ENCODE measurements around the gene ZBED4.

DNA sequence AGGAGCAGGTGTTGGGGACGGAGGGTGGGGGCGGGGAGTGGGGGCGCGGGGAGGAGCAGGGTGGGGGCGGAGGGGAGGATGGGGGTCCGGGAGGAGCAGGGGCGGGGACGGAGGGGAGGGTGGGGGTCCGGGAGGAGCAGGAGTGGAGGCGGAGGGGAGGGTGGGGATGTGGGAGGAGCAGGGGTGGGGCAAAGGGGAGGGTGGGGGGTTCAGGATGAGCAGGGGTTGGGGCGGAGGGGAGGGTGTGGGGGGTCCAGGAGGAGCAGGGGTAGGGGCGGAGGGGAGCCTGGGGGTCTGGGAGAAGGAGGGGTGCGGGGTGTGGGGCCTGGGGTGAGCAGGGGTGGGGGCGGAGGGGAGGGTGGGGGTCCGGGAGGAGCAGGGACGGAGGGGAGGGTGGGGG is 81.9 kb downstream of the ZBED4 start:
- TF ChIP-seq, protein P1, sequence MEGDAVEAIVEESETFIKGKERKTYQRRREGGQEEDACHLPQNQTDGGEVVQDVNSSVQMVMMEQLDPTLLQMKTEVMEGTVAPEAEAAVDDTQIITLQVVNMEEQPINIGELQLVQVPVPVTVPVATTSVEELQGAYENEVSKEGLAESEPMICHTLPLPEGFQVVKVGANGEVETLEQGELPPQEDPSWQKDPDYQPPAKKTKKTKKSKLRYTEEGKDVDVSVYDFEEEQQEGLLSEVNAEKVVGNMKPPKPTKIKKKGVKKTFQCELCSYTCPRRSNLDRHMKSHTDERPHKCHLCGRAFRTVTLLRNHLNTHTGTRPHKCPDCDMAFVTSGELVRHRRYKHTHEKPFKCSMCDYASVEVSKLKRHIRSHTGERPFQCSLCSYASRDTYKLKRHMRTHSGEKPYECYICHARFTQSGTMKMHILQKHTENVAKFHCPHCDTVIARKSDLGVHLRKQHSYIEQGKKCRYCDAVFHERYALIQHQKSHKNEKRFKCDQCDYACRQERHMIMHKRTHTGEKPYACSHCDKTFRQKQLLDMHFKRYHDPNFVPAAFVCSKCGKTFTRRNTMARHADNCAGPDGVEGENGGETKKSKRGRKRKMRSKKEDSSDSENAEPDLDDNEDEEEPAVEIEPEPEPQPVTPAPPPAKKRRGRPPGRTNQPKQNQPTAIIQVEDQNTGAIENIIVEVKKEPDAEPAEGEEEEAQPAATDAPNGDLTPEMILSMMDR (IDR thresholded peaks at IDR 0.05; ENCODE audit: insufficient read depth, low read depth, low read length), result no peak
- no peak for TF ChIP-seq EZH2 (IDR thresholded peaks at IDR 0.05; ENCODE audit: insufficient read depth, low read length)

Measured in astrocyte (in vitro differentiated cells and primary cell).